Measurements from ENCODE around the gene SLC6A18.

Gene SLC6A18

GRCh38 chr5:1185629-1186350 is 39.4 kb upstream of the SLC6A18 start:
- POLR2A ChIA-PET: no interaction called here
- TF ChIP-seq ARNT (IDR thresholded peaks at IDR 0.05) (no peak), FOXM1 (IDR thresholded peaks at IDR 0.05; ENCODE audit: borderline replicate concordance) (no peak)
- CTCF ChIA-PET: no interaction called here
- DNase-seq (ENCODE audit: extremely low spot score): no peak

GRCh38 chr5:1186351-1187233 is 38.6 kb upstream of the SLC6A18 start:
- no peak for DNase-seq (ENCODE audit: extremely low spot score)
- no peak for TF ChIP-seq ZNF384 (IDR thresholded peaks at IDR 0.05)
- POLR2A ChIA-PET: no interaction called here
- CTCF ChIA-PET: no interaction called here

- no peak for TF ChIP-seq SUZ12 (IDR thresholded peaks at IDR 0.05)
- no peak for TF ChIP-seq FOXA1 (IDR thresholded peaks at IDR 0.05)
- TF ChIP-seq ELF4 (IDR thresholded peaks at IDR 0.05): no peak
- no peak for TF ChIP-seq BHLHE40 (IDR thresholded peaks at IDR 0.05; ENCODE audit: borderline replicate concordance)
- no peak for TF ChIP-seq HDGF (IDR thresholded peaks at IDR 0.05; ENCODE audit: borderline replicate concordance)
- no peak for TF ChIP-seq FOXM1 (IDR thresholded peaks at IDR 0.05; ENCODE audit: borderline replicate concordance)
- TF ChIP-seq NFRKB (IDR thresholded peaks at IDR 0.05): no peak
- no peak for TF ChIP-seq L3MBTL2 (conservative IDR thresholded peaks at IDR 0.05)
- no peak for TF ChIP-seq CTBP1 (IDR thresholded peaks at IDR 0.05; ENCODE audit: borderline replicate concordance)
- no peak for TF ChIP-seq ZNF384 (IDR thresholded peaks at IDR 0.05)
- TF ChIP-seq LEF1 (IDR thresholded peaks at IDR 0.05; ENCODE audit: borderline replicate concordance): no peak
- TF ChIP-seq SP1 (IDR thresholded peaks at IDR 0.05): no peak
- no peak for TF ChIP-seq FOXK2 (IDR thresholded peaks at IDR 0.05)
- no peak for TF ChIP-seq ARNT (IDR thresholded peaks at IDR 0.05)
- no peak for DNase-seq (ENCODE audit: extremely low spot score)
- POLR2A ChIA-PET: interaction anchor here (1.1 kb wide), 1 partner anchor 14 kb away, joined by 3 read pairs; no protein-coding TSS in a partner anchor
- CTCF ChIA-PET: interaction anchor here (1.9 kb wide), 1 partner anchor 13 kb away, joined by 10 read pairs; no protein-coding TSS in a partner anchor
These were observed 37.8 kb upstream of the SLC6A18 start for GRCh38 chr5:1187234-1187949.

- CTCF ChIA-PET: interaction anchor here (0.7 to 1.9 kb wide), 2 partner anchors 13 to 19 kb away, joined by 3 to 10 read pairs; no protein-coding TSS in a partner anchor
- TF ChIP-seq CTBP1 (IDR thresholded peaks at IDR 0.05; ENCODE audit: borderline replicate concordance) (no peak), HDGF (IDR thresholded peaks at IDR 0.05; ENCODE audit: borderline replicate concordance) (no peak), ZNF384 (IDR thresholded peaks at IDR 0.05) (no peak), FOXK2 (IDR thresholded peaks at IDR 0.05) (no peak), LEF1 (IDR thresholded peaks at IDR 0.05; ENCODE audit: borderline replicate concordance) (no peak), SP1 (IDR thresholded peaks at IDR 0.05) (no peak), ELF4 (IDR thresholded peaks at IDR 0.05) (no peak), TARDBP (IDR thresholded peaks at IDR 0.05) (no peak)
- POLR2A ChIA-PET: interaction anchor here (1.1 kb wide), 1 partner anchor 15 kb away, joined by 3 read pairs; no protein-coding TSS in a partner anchor
- DNase-seq (ENCODE audit: extremely low spot score): no peak
These were observed 37.2 kb upstream of the SLC6A18 start for GRCh38 chr5:1187950-1188334.

- TF ChIP-seq LEF1 (IDR thresholded peaks at IDR 0.05; ENCODE audit: borderline replicate concordance): no peak
- TF ChIP-seq FOXK2 (IDR thresholded peaks at IDR 0.05): no peak
- TF ChIP-seq PKNOX1 (IDR thresholded peaks at IDR 0.05): no peak
- no peak for TF ChIP-seq TARDBP (IDR thresholded peaks at IDR 0.05)
- TF ChIP-seq HDGF (IDR thresholded peaks at IDR 0.05; ENCODE audit: borderline replicate concordance): no peak
- no peak for TF ChIP-seq BHLHE40 (IDR thresholded peaks at IDR 0.05; ENCODE audit: borderline replicate concordance)
- no peak for TF ChIP-seq SP1 (IDR thresholded peaks at IDR 0.05)
- TF ChIP-seq FOXM1 (IDR thresholded peaks at IDR 0.05; ENCODE audit: borderline replicate concordance): no peak
- TF ChIP-seq L3MBTL2 (conservative IDR thresholded peaks at IDR 0.05): no peak
- no peak for TF ChIP-seq CTBP1 (IDR thresholded peaks at IDR 0.05; ENCODE audit: borderline replicate concordance)
- no peak for TF ChIP-seq ELF4 (IDR thresholded peaks at IDR 0.05)
- TF ChIP-seq FOXA1 (IDR thresholded peaks at IDR 0.05): no peak
- no peak for TF ChIP-seq SUZ12 (IDR thresholded peaks at IDR 0.05)
- TF ChIP-seq ZNF384 (IDR thresholded peaks at IDR 0.05): no peak
- no peak for TF ChIP-seq ARNT (IDR thresholded peaks at IDR 0.05)
- no peak for TF ChIP-seq NFRKB (IDR thresholded peaks at IDR 0.05)
- no peak for DNase-seq (ENCODE audit: extremely low spot score)
- POLR2A ChIA-PET: interaction anchor here (1.1 kb wide), 1 partner anchor 15 kb away, joined by 3 read pairs; no protein-coding TSS in a partner anchor
- CTCF ChIA-PET: interaction anchor here (0.6 to 1.9 kb wide), 3 partner anchors 14 to 1118 kb away, joined by 3 to 10 read pairs (median 4); no protein-coding TSS in a partner anchor
These were observed 36.7 kb upstream of the SLC6A18 start for GRCh38 chr5:1188464-1188863.

- ChIA-PET CTCF (interaction anchor here (0.6 to 1.9 kb wide), 2 partner anchors 15 to 1117 kb away, joined by 4 to 10 read pairs; no protein-coding TSS in a partner anchor), POLR2A (no interaction called here)
- TF ChIP-seq LEF1 (IDR thresholded peaks at IDR 0.05; ENCODE audit: borderline replicate concordance): no peak
- TF ChIP-seq ELF4 (IDR thresholded peaks at IDR 0.05): no peak
- no peak for TF ChIP-seq NFRKB (IDR thresholded peaks at IDR 0.05)
- TF ChIP-seq HDGF (IDR thresholded peaks at IDR 0.05; ENCODE audit: borderline replicate concordance): no peak
- no peak for TF ChIP-seq CTBP1 (IDR thresholded peaks at IDR 0.05; ENCODE audit: borderline replicate concordance)
- TF ChIP-seq TARDBP (IDR thresholded peaks at IDR 0.05): no peak
- TF ChIP-seq FOXK2 (IDR thresholded peaks at IDR 0.05): no peak
- no peak for TF ChIP-seq SUZ12 (IDR thresholded peaks at IDR 0.05)
- TF ChIP-seq L3MBTL2 (conservative IDR thresholded peaks at IDR 0.05): no peak
- TF ChIP-seq FOXM1 (IDR thresholded peaks at IDR 0.05; ENCODE audit: borderline replicate concordance): no peak
- no peak for DNase-seq (ENCODE audit: extremely low spot score)
These were observed 35.9 kb upstream of the SLC6A18 start for GRCh38 chr5:1189269-1189668.
